Mesenchymal stem cell (in vitro differentiated cells and primary cell): ENCODE measurements around the gene SDHAF3.
A peak's percentile ranks its signal among the peaks of the same experiment; 100 is the strongest.

Experiments
- DNase-seq: peaks from one replicate; pipeline ENCODE4 v3.0.0-alpha.2; 2013
- H2AFZ ChIP-seq: one replicate; pipeline ENCODE4 v1.6.1; 2013; ENCODE audit warnings: low read depth, mild to moderate bottlenecking, control low read depth, inconsistent platforms, low read length, moderate library complexity
- H2AK5ac ChIP-seq: 2 replicates; pipeline ENCODE4 v1.6.1; 2013; ENCODE audit warnings: low read length, moderate library complexity, mild to moderate bottlenecking, inconsistent platforms; ENCODE audit not compliant: severe bottlenecking
- H2BK120ac ChIP-seq: one replicate; pipeline ENCODE4 v1.6.1; 2013; ENCODE audit warnings: low read depth, mild to moderate bottlenecking, inconsistent platforms, low read length, moderate library complexity
- H2BK12ac ChIP-seq, 2 experiments: one replicate each; pipeline ENCODE4 v1.6.1; 2013; ENCODE audit warnings: inconsistent platforms in 2 of 2, low read length in 2 of 2, mild to moderate bottlenecking in 2 of 2, moderate library complexity in 2 of 2, control low read depth in 1 of 2
- H2BK15ac ChIP-seq: one replicate; pipeline ENCODE4 v1.6.1; 2013; ENCODE audit warnings: mild to moderate bottlenecking, low read depth, inconsistent platforms; ENCODE audit not compliant: poor library complexity, severe bottlenecking
- H2BK5ac ChIP-seq: 2 replicates; pipeline ENCODE4 v1.6.1; 2013; ENCODE audit warnings: low read depth, mild to moderate bottlenecking, low read length, control low read depth, inconsistent platforms; ENCODE audit not compliant: poor library complexity, severe bottlenecking
- H3K14ac ChIP-seq, 2 experiments: one replicate each; pipeline ENCODE4 v1.6.1; 2013; ENCODE audit warnings: inconsistent platforms in 2 of 2, low read length in 2 of 2, control low read depth in 1 of 2, mild to moderate bottlenecking in 1 of 2, moderate library complexity in 1 of 2
- H3K18ac ChIP-seq, 2 experiments: one replicate each; pipeline ENCODE4 v1.6.1; 2013; ENCODE audit warnings: inconsistent platforms in 2 of 2, low read length in 2 of 2, control low read depth in 1 of 2, low read depth in 1 of 2, mild to moderate bottlenecking in 1 of 2
- H3K23ac ChIP-seq, 2 experiments: one replicate each; pipeline ENCODE4 v1.6.1; 2013; ENCODE audit warnings: inconsistent platforms in 2 of 2, low read length in 2 of 2, mild to moderate bottlenecking in 2 of 2, moderate library complexity in 2 of 2, control low read depth in 1 of 2
- H3K27ac ChIP-seq: 2 replicates; pipeline ENCODE4 v1.5.1; 2013; ENCODE audit warnings: mild to moderate bottlenecking, moderate library complexity, low read length, control low read depth, inconsistent platforms; ENCODE audit not compliant: poor library complexity, severe bottlenecking
- H3K27me3 ChIP-seq, 2 experiments: 2 replicates each; pipeline versions ENCODE4 v1.6.1 to v1.7.0; 2013; ENCODE audit warnings: low read length in 2 of 2, mild to moderate bottlenecking in 2 of 2, moderate library complexity in 2 of 2, control low read depth in 1 of 2, inconsistent platforms in 1 of 2; ENCODE audit not compliant: control insufficient read depth in 1 of 2, insufficient read depth in 1 of 2
- H3K36me3 ChIP-seq, 2 experiments: 2 replicates each; pipeline versions ENCODE4 v1.6.1 to v1.7.0; 2013; ENCODE audit warnings: low read length in 2 of 2, control low read depth in 1 of 2, inconsistent platforms in 1 of 2, low read depth in 1 of 2, mild to moderate bottlenecking in 1 of 2; ENCODE audit not compliant: insufficient read depth in 2 of 2, control insufficient read depth in 1 of 2
- H3K4ac ChIP-seq, 2 experiments: one replicate each; pipeline ENCODE4 v1.6.1; 2013; ENCODE audit warnings: inconsistent platforms in 2 of 2, low read length in 2 of 2, mild to moderate bottlenecking in 2 of 2, moderate library complexity in 2 of 2, control low read depth in 1 of 2, low read depth in 1 of 2
- H3K4me1 ChIP-seq: 2 replicates; pipeline ENCODE4 v1.6.1; 2013; ENCODE audit warnings: low read depth, low read length, control low read depth; ENCODE audit not compliant: control insufficient read depth, insufficient read depth
- H3K4me2 ChIP-seq: 2 replicates; pipeline ENCODE4 v1.6.1; 2013; ENCODE audit warnings: low read length, mild to moderate bottlenecking, inconsistent platforms; ENCODE audit not compliant: poor library complexity, severe bottlenecking
- H3K4me3 ChIP-seq, 2 experiments: 2 replicates each; pipeline versions ENCODE4 v1.5.1 to v1.7.0; 2013; ENCODE audit warnings: low read length in 2 of 2, mild to moderate bottlenecking in 2 of 2, control low read depth in 1 of 2, low read depth in 1 of 2; ENCODE audit not compliant: insufficient read depth in 1 of 2
- H3K79me1 ChIP-seq: replicated peaks from 2 replicates; pipeline ENCODE4 v1.6.1; 2013; ENCODE audit warnings: mild to moderate bottlenecking, control low read depth, low read length, inconsistent platforms; ENCODE audit not compliant: poor library complexity, severe bottlenecking
- H3K9ac ChIP-seq: 2 replicates; pipeline ENCODE4 v1.7.0; 2013; ENCODE audit warnings: mild to moderate bottlenecking, low read length, moderate library complexity
- H3K9me3 ChIP-seq: 2 replicates; pipeline ENCODE4 v1.7.0; 2013; ENCODE audit warnings: mild to moderate bottlenecking, low read length; ENCODE audit not compliant: control insufficient read depth
- H4K8ac ChIP-seq: one replicate; pipeline ENCODE4 v1.6.1; 2013; ENCODE audit warnings: inconsistent platforms, mild to moderate bottlenecking, low read length, moderate library complexity
- H4K91ac ChIP-seq: one replicate; pipeline ENCODE4 v1.6.1; 2013; ENCODE audit warnings: mild to moderate bottlenecking, low read length, inconsistent platforms
- WGBS: methylation state at CpG from one replicate; pipeline ENCODE4 v1.1.7; 2013; ENCODE audit warnings: mixed read lengths; 5-methylcytosine and 5-hydroxymethylcytosine counted together

Gene SDHAF3

GRCh38 chr7:97138830-97139229 lies 21.3 kb downstream of the SDHAF3 start:
- no peak overlapping the region for H2BK15ac ChIP-seq
- no peak overlapping the region for H2BK120ac ChIP-seq
- peaks cover 9% of the 10 kb centered on the region for H3K79me1 ChIP-seq
- no peak overlapping the region for H3K4ac ChIP-seq
- no peak overlapping the region for H3K27ac ChIP-seq
- no peak overlapping the region for H3K14ac ChIP-seq
- no peak overlapping the region for H4K91ac ChIP-seq
- H3K9ac ChIP-seq, result no peak overlapping the region
- no peaks in the 10 kb centered on the region for H3K4me1 ChIP-seq
- no peak overlapping the region for H2BK5ac ChIP-seq
- peaks cover 12% of the 10 kb centered on the region for H3K9me3 ChIP-seq
- H3K23ac ChIP-seq, result no peak overlapping the region
- H2BK12ac ChIP-seq, result no peak overlapping the region
- H4K8ac ChIP-seq, result no peak overlapping the region
- no peaks in the 10 kb centered on the region for H3K27me3 ChIP-seq
- peaks cover 0 to 4% of the 10 kb centered on the region in 2 experiments for H3K36me3 ChIP-seq
- no peak overlapping the region for H3K4me2 ChIP-seq
- no peak overlapping the region for H3K4me3 ChIP-seq
- DNase-seq, result no peak
- no peak overlapping the region for H3K18ac ChIP-seq
- 96% methylated on average over 8 of the region's 8 CpGs for WGBS
- no peak overlapping the region for H2AFZ ChIP-seq
- H2AK5ac ChIP-seq, result no peak overlapping the region

GRCh38 chr7:97145068-97145467 lies 27.6 kb downstream of the SDHAF3 start:
- no peak overlapping the region for H3K18ac ChIP-seq
- H3K4ac ChIP-seq, result no peak overlapping the region
- no peaks in the 10 kb centered on the region for H3K9me3 ChIP-seq
- no peak overlapping the region for H2BK120ac ChIP-seq
- DNase-seq, result peak; percentile 56
- H3K79me1 ChIP-seq, result peaks cover 5% of the 10 kb centered on the region
- no peak overlapping the region for H2BK12ac ChIP-seq
- H2AK5ac ChIP-seq, result no peak overlapping the region
- H4K91ac ChIP-seq, result no peak overlapping the region
- H3K14ac ChIP-seq, result no peak overlapping the region
- H3K9ac ChIP-seq, result peak overlapping the region; percentile 43
- no peak overlapping the region for H3K4me3 ChIP-seq
- H3K4me2 ChIP-seq, result no peak overlapping the region
- no peak overlapping the region for H3K23ac ChIP-seq
- no peak overlapping the region for H2BK15ac ChIP-seq
- no peaks in the 10 kb centered on the region for H3K27me3 ChIP-seq
- no peak overlapping the region for H2AFZ ChIP-seq
- no peak overlapping the region for H3K27ac ChIP-seq
- H4K8ac ChIP-seq, result no peak overlapping the region
- no peak overlapping the region for H2BK5ac ChIP-seq
- no peaks in the 10 kb centered on the region for H3K36me3 ChIP-seq
- H3K4me1 ChIP-seq, result no peaks in the 10 kb centered on the region
- WGBS, result 63% methylated on average over 1 of the region's 1 CpG

GRCh38 chr7:97149843-97150242 lies 32.3 kb downstream of the SDHAF3 start:
- no peak overlapping the region for H3K23ac ChIP-seq
- no peak overlapping the region for H4K8ac ChIP-seq
- H2BK15ac ChIP-seq, result no peak overlapping the region
- no peaks in the 10 kb centered on the region for H3K36me3 ChIP-seq
- H3K4me1 ChIP-seq, result no peaks in the 10 kb centered on the region
- no peak overlapping the region for H2BK12ac ChIP-seq
- no peak overlapping the region for H3K4me2 ChIP-seq
- H2BK120ac ChIP-seq, result no peak overlapping the region
- no peak for DNase-seq
- H3K4ac ChIP-seq, result no peak overlapping the region
- H3K18ac ChIP-seq, result no peak overlapping the region
- H4K91ac ChIP-seq, result no peak overlapping the region
- no peak overlapping the region for H2BK5ac ChIP-seq
- no peak overlapping the region for H3K27ac ChIP-seq
- no peaks in the 10 kb centered on the region for H3K9me3 ChIP-seq
- WGBS, result 98% methylated on average over 1 of the region's 1 CpG
- H2AFZ ChIP-seq, result no peak overlapping the region
- no peak overlapping the region for H2AK5ac ChIP-seq
- no peak overlapping the region for H3K14ac ChIP-seq
- H3K4me3 ChIP-seq, result no peak overlapping the region
- no peaks in the 10 kb centered on the region for H3K27me3 ChIP-seq
- no peak overlapping the region for H3K9ac ChIP-seq
- peaks cover 11% of the 10 kb centered on the region for H3K79me1 ChIP-seq

GRCh38 chr7:97155897-97156418 lies 38.5 kb downstream of the SDHAF3 start:
- H4K8ac ChIP-seq, result no peak overlapping the region
- no peaks in the 10 kb centered on the region for H3K27me3 ChIP-seq
- DNase-seq, result no peak
- no peak overlapping the region for H2BK12ac ChIP-seq
- H3K27ac ChIP-seq, result no peak overlapping the region
- H3K9ac ChIP-seq, result no peak overlapping the region
- no peak overlapping the region for H2BK120ac ChIP-seq
- H2BK5ac ChIP-seq, result no peak overlapping the region
- H3K4me2 ChIP-seq, result no peak overlapping the region
- WGBS, result 100% methylated on average over 1 of the region's 2 CpGs
- no peaks in the 10 kb centered on the region for H3K4me1 ChIP-seq
- H3K36me3 ChIP-seq, result no peaks in the 10 kb centered on the region
- H2AK5ac ChIP-seq, result no peak overlapping the region
- peaks cover 12% of the 10 kb centered on the region for H3K79me1 ChIP-seq
- no peak overlapping the region for H4K91ac ChIP-seq
- H2AFZ ChIP-seq, result no peak overlapping the region
- H3K4me3 ChIP-seq, result no peak overlapping the region
- H3K9me3 ChIP-seq, result no peaks in the 10 kb centered on the region
- H3K23ac ChIP-seq, result no peak overlapping the region
- no peak overlapping the region for H3K14ac ChIP-seq
- H2BK15ac ChIP-seq, result no peak overlapping the region
- H3K4ac ChIP-seq, result no peak overlapping the region
- H3K18ac ChIP-seq, result no peak overlapping the region
